ENCODE results near the gene INO80D.

DNA sequence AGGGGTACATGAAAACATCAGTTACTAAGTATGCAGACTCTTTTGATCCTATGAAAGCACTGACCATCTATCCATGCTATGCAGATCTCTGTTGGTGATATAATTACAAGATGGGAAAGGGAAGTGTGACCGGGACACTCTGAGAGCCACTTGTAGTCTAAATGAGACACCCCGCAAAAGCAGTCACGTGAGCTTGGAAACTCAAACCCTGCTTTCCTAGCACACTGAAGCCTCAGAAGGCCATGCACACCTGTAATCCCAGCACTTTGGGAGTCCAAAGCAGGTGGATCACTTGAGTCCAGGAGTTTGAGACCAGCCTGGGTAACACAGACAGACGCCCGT is 137.5 kb downstream of the INO80D start:
- TF ChIP-seq CTCF (IDR thresholded peaks at IDR 0.05; ENCODE audit: insufficient read depth, low read depth, low read length) (no peak), EZH2 (IDR thresholded peaks at IDR 0.05; ENCODE audit: insufficient read depth, low read length) (no peak)

Data from astrocyte (in vitro differentiated cells and primary cell).